Fibroblast of mammary gland (primary cell): Measurements from ENCODE around the gene CAMK2D.

ENCODE experiments used
- DNase-seq: peaks from one replicate; pipeline ENCODE4 v3.0.0-alpha.2; 2010; ENCODE audit warnings: low read depth
- H3K4me3 ChIP-seq: 2 replicates; pipeline ENCODE4 v1.5.1; 2011; ENCODE audit warnings: low read depth, mild to moderate bottlenecking, low read length, moderate library complexity; ENCODE audit not compliant: control insufficient read depth
- CTCF ChIP-seq: conservative IDR thresholded peaks from 2 replicates; pipeline ENCODE4 v1.5.1; 2011; ENCODE audit warnings: low read depth, low read length, inconsistent platforms; ENCODE audit not compliant: control insufficient read depth, insufficient read depth

Gene CAMK2D

GRCh38 chr4:113482325-113482724 is 279.2 kb downstream of the CAMK2D start:
- H3K4me3 ChIP-seq, result no peak overlapping the region
- DNase-seq, result no peak
- TF ChIP-seq CTCF, result no peak

GRCh38 chr4:113481820-113482219 is 279.7 kb downstream of the CAMK2D start:
- H3K4me3 ChIP-seq, result no peak overlapping the region
- no peak for TF ChIP-seq CTCF
- DNase-seq, result no peak

GRCh38 chr4:113480109-113480508 is 281.4 kb downstream of the CAMK2D start:
- no peak for DNase-seq
- TF ChIP-seq CTCF, result no peak
- H3K4me3 ChIP-seq, result no peak overlapping the region

GRCh38 chr4:113478032-113478431 is 283.5 kb downstream of the CAMK2D start:
- H3K4me3 ChIP-seq, result no peak overlapping the region
- no peak for DNase-seq
- TF ChIP-seq CTCF, result no peak

- no peak overlapping the region for H3K4me3 ChIP-seq
- no peak for TF ChIP-seq CTCF
- peak; percentile 64 for DNase-seq
These were observed 284.7 kb downstream of the CAMK2D start for GRCh38 chr4:113476800-113477199.

- no peak for TF ChIP-seq CTCF
- no peak overlapping the region for H3K4me3 ChIP-seq
- peak; percentile 95 for DNase-seq
These were observed 287.5 kb downstream of the CAMK2D start for GRCh38 chr4:113474017-113474416.

GRCh38 chr4:113472864-113473263 is 288.7 kb downstream of the CAMK2D start:
- no peak overlapping the region for H3K4me3 ChIP-seq
- DNase-seq, result peak; percentile 31
- no peak for TF ChIP-seq CTCF
